Fibroblast of lung (primary cell): Measurements from ENCODE around the gene MICAL2.

Experiments used
- EZH2 ChIP-seq: IDR thresholded peaks from 2 replicates; pipeline ENCODE4 v1.5.1; 2012; ENCODE audit warnings: low read length, control low read depth, mild to moderate bottlenecking; ENCODE audit errors: missing control alignments
- TF ChIP-seq, protein P1 (sequence below), 2 donors: IDR thresholded peaks in 1 of 2; conservative IDR thresholded peaks in 1 of 2; 1 replicate in 1 of 2; 2 replicates in 1 of 2; pipeline ENCODE4 v1.5.1; 2011 to 2012; ENCODE audit warnings: low read length in 2 of 2, control low read depth in 1 of 2, inconsistent platforms in 1 of 2, low read depth in 1 of 2, mild to moderate bottlenecking in 1 of 2

- TF ChIP-seq, protein P1, sequence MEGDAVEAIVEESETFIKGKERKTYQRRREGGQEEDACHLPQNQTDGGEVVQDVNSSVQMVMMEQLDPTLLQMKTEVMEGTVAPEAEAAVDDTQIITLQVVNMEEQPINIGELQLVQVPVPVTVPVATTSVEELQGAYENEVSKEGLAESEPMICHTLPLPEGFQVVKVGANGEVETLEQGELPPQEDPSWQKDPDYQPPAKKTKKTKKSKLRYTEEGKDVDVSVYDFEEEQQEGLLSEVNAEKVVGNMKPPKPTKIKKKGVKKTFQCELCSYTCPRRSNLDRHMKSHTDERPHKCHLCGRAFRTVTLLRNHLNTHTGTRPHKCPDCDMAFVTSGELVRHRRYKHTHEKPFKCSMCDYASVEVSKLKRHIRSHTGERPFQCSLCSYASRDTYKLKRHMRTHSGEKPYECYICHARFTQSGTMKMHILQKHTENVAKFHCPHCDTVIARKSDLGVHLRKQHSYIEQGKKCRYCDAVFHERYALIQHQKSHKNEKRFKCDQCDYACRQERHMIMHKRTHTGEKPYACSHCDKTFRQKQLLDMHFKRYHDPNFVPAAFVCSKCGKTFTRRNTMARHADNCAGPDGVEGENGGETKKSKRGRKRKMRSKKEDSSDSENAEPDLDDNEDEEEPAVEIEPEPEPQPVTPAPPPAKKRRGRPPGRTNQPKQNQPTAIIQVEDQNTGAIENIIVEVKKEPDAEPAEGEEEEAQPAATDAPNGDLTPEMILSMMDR (conservative IDR thresholded peaks at IDR 0.05 in 1 of 2, IDR thresholded peaks at IDR 0.05 in 1 of 2; ENCODE audit: low read depth in 1 of 2, low read length in 2 of 2): no peak
- TF ChIP-seq EZH2: no peak
Observed at GRCh38 chr11:12070446-12071267, 39.7 kb upstream of the MICAL2 start.
